ENCODE results near the gene RGL2. TPM values are rescaled to one million over a fixed set of nuclear protein-coding genes. Genes with fewer than 3 reads are reported as not detected.
"Not testable (repeated sequence)": the region's sequence is repeated elsewhere in the genome, so short reads cannot be mapped to it uniquely, and the experiment has no call there.

RGL2 gene
- total and polyA plus RNA-seq, 2 donors (not counting 3 experiments of a cell fraction or from before 2014, with no cell fraction given): 87.7 to 90.3 TPM

GRCh38 chr6:33276581-33276863 is 22.2 kb downstream of the RGL2 start:
- no peak for DNase-seq (ENCODE audit: low read depth, low spot score)
- H3K9me3 ChIP-seq (replicated peaks; ENCODE audit: control insufficient read depth, insufficient read depth, low read length): no peaks in the 10 kb centered on the region
- peaks cover 5% of the 10 kb centered on the region for H4K20me1 ChIP-seq (replicated peaks; ENCODE audit: control insufficient read depth, extremely low read depth, insufficient read depth, low read length)
- BruUV-seq (replicated peaks): no TSS peak
- intact Hi-C loops (cut with micrococcal nuclease): loop anchor here (2.0 kb wide), 1 partner anchor 36 kb away; no protein-coding TSS in a partner anchor
- H3K9ac ChIP-seq (replicated peaks; ENCODE audit: extremely low read depth, insufficient read depth, low read length): no peak overlapping the region
- H2AFZ ChIP-seq (ENCODE audit: low read depth, low read length): no peak overlapping the region
- peak; percentile 8 for FAIRE-seq
- H3K36me3 ChIP-seq (ENCODE audit: control insufficient read depth in 2 of 2, extremely low read depth in 1 of 2, insufficient read depth in 2 of 2, low read length in 2 of 2): peaks cover 8 to 37% of the 10 kb centered on the region in 2 experiments
- TF ChIP-seq GATA2 (IDR thresholded peaks at IDR 0.05; ENCODE audit: insufficient read depth, insufficient read length, low read depth, low read length) (no peak), POLR2A (IDR thresholded peaks at IDR 0.05; ENCODE audit: low read depth, low read length) (no peak), FOS (IDR thresholded peaks at IDR 0.05; ENCODE audit: borderline replicate concordance, insufficient read depth, low read length) (no peak), MYC (IDR thresholded peaks at IDR 0.05; ENCODE audit: low read depth, low read length) (no peak), JUN (IDR thresholded peaks at IDR 0.05; ENCODE audit: borderline replicate concordance, insufficient read depth, insufficient read length, low read depth) (no peak), EZH2 (IDR thresholded peaks at IDR 0.05; ENCODE audit: borderline replicate concordance, low read depth, low read length, severe bottlenecking) (no peak), POLR2AphosphoS5 (IDR thresholded peaks at IDR 0.05; ENCODE audit: insufficient read depth, low read depth, low read length) (no peak), MAX (IDR thresholded peaks at IDR 0.05; ENCODE audit: insufficient read depth, insufficient read length) (no peak), CTCF (IDR thresholded peaks at IDR 0.05; ENCODE audit: extremely low read depth in 1 of 2, insufficient read depth in 1 of 2, low read depth in 1 of 2, low read length in 2 of 2) (no peak)
- H3K27me3 ChIP-seq (ENCODE audit: control insufficient read depth in 2 of 2, insufficient read depth in 2 of 2, low read length in 2 of 2): no peaks in the 10 kb centered on the region
- peaks cover 43% of the 10 kb centered on the region for H3K4me1 ChIP-seq (ENCODE audit: control insufficient read depth, extremely low read depth, insufficient read depth, low read length)
- peak overlapping the region in 2 of 3 experiments; percentile 26 to 53 for H3K4me3 ChIP-seq (replicated peaks in 1 of 3; ENCODE audit: insufficient read depth in 1 of 3, low read depth in 1 of 3, low read length in 3 of 3)
- dilution Hi-C loops (cut with MboI; ENCODE audit: extremely low pct_ligation_motif_present, low sequenced_read_pairs): no loop called here
- ChIA-PET CTCF (interaction anchor here (0.8 to 4.0 kb wide), 8 partner anchors 12 to 149 kb away, joined by 3 to 39 read pairs (median 6); partner anchors contain the start of genes PFDN6, RGL2, TAPBP and WDR46), POLR2A (interaction anchor here (0.6 to 1.0 kb wide), 2 partner anchors 13 to 34 kb away, joined by 4 to 5 read pairs; partner anchors contain the start of genes PFDN6 and WDR46)
- H3K4me2 ChIP-seq (ENCODE audit: insufficient read depth, low read length): peak overlapping the region; percentile 39
- H3K79me2 ChIP-seq (ENCODE audit: control insufficient read depth, insufficient read depth, low read length): peaks cover 40% of the 10 kb centered on the region
- H3K9me1 ChIP-seq (replicated peaks; ENCODE audit: control insufficient read depth, extremely low read depth, insufficient read depth, low read length): no peaks in the 10 kb centered on the region
- H3K27ac ChIP-seq (ENCODE audit: insufficient read depth, low read depth, low read length): peak overlapping the region; percentile 4

GRCh38 chr6:33275795-33276580 is 22.8 kb downstream of the RGL2 start:
- Histone ChIP-seq H3K4me2 (ENCODE audit: insufficient read depth, low read length) (peak overlapping the region; percentile 97), H3K4me3 (replicated peaks in 1 of 3; ENCODE audit: insufficient read depth in 1 of 3, low read depth in 1 of 3, low read length in 3 of 3) (peak overlapping the region in 1 of 3 experiments; percentile 26), H3K36me3 (ENCODE audit: control insufficient read depth in 2 of 2, extremely low read depth in 1 of 2, insufficient read depth in 2 of 2, low read length in 2 of 2) (peaks cover 8 to 35% of the 10 kb centered on the region in 2 experiments), H3K79me2 (ENCODE audit: control insufficient read depth, insufficient read depth, low read length) (peaks cover 43% of the 10 kb centered on the region), H3K4me1 (ENCODE audit: control insufficient read depth, extremely low read depth, insufficient read depth, low read length) (peaks cover 45% of the 10 kb centered on the region)
- H3K27me3 ChIP-seq (ENCODE audit: control insufficient read depth in 2 of 2, insufficient read depth in 2 of 2, low read length in 2 of 2); H3K9ac ChIP-seq (replicated peaks; ENCODE audit: extremely low read depth, insufficient read depth, low read length); H2AFZ ChIP-seq (ENCODE audit: low read depth, low read length); H3K27ac ChIP-seq (ENCODE audit: insufficient read depth, low read depth, low read length); DNase-seq (ENCODE audit: low read depth, low spot score); FAIRE-seq; H3K9me3 ChIP-seq (replicated peaks; ENCODE audit: control insufficient read depth, insufficient read depth, low read length); H3K9me1 ChIP-seq (replicated peaks; ENCODE audit: control insufficient read depth, extremely low read depth, insufficient read depth, low read length); BruUV-seq (replicated peaks); dilution Hi-C loops (cut with MboI; ENCODE audit: extremely low pct_ligation_motif_present, low sequenced_read_pairs); H4K20me1 ChIP-seq (replicated peaks; ENCODE audit: control insufficient read depth, extremely low read depth, insufficient read depth, low read length): not testable (repeated sequence)
- intact Hi-C loops (cut with micrococcal nuclease): loop anchor here (2.0 kb wide), 1 partner anchor 37 kb away; no protein-coding TSS in a partner anchor
- CTCF ChIA-PET: interaction anchor here (4.0 kb wide), 1 partner anchor 23 kb away, joined by 39 read pairs; the partner anchor contains the start of gene RGL2
- POLR2A ChIA-PET: interaction anchor here (0.6 kb wide), 1 partner anchor 35 kb away, joined by 5 read pairs; no protein-coding TSS in a partner anchor

Data from endothelial cell of umbilical vein (primary cell).